Stimulated activated CD4-positive, alpha-beta T cell treated with anti-CD3 and anti-CD28 coated beads, Interleukin-12 subunit alpha, Interleukin-12 subunit beta, amount 100 ng/mL, for 24 hours (primary cell): ENCODE results near the gene RASD2.

Experiments
- DNase-seq, 2 experiments: peaks; one replicate each; pipeline ENCODE4 v3.0.0-alpha.2; 2020; ENCODE audit warnings: low read depth in 2 of 2

RASD2 gene

DNA sequence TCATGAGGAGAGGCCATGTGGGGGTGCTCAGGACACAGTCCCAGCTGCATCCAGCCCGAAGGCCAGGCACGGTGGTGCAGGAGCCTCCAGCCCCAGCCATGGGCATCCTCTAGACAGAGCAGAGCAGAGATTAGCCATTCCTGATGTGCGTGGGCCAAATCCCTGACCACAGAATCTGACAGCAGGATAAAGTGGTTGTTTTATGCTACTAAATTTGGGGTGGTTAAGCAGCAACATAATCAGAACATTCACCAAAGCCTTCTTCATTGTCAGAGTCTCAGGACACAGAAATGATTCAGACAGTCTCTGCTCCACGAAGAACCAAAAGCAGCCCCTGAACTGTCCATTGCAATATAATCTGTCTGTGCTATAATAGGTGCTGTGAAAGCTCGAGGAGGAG is 19.7 kb downstream of the RASD2 start:
- DNase-seq, result no peak

DNA sequence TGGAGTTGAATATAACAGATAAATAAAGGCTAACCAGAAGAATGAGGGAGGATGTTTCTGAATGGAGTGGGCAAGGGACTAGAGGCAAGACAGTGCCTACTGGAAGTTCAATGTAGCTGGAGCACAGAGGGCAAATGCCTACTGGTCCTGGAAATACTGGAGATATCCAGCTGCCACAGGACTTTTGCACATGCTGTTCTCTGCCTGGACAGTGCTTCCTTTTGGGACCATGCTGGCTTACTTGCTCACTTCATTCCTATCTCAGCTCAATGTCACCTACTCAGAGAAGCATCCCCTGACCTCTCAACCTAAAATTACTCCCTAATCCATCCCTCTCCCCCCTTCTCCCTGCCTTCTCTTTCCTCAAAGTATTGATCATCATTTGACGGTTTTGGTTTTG is 20.2 kb downstream of the RASD2 start:
- DNase-seq, result no peak

DNA sequence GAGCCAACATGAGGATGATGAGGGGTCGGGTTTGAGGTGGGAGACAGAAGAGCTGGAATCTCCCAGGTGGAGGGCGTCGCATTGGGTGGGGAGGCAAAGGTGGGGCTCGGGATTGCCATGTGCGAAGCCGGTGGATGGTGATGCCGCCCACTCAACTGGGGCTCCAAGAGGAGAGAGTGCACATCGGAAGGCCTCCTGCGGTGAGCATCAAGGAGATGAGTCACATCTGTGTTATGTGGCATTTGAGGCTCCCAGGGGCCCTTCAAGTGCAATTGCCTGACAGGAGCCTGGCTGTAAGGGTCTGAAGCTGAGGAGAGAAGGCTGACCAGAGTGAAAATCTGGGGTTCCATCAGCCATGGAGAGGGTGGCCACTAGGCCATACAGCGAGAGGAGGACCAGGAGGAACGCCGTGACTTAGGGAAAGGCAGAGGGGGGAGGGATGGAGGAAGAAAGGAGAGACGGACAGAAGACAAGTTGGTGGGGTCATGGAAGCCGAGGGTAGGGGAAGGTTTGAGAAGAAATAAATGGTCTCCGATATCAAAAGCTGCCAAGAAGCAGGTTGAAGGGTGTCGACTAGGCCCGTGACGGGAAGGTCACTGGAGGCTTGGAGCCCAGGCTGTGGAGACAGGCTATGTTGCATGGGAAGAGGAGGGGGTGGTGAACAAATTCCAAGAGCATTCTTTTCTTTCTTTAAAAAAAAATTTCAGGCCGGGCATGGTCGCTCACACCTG is 21.3 kb downstream of the RASD2 start:
- DNase-seq, result no peak

- DNase-seq, result no peak
These were observed 22.6 kb downstream of the RASD2 start for GRCh38 chr22:35563211-35563610.

- DNase-seq, result no peak
These were observed 24.6 kb downstream of the RASD2 start for GRCh38 chr22:35564975-35565867.

DNA sequence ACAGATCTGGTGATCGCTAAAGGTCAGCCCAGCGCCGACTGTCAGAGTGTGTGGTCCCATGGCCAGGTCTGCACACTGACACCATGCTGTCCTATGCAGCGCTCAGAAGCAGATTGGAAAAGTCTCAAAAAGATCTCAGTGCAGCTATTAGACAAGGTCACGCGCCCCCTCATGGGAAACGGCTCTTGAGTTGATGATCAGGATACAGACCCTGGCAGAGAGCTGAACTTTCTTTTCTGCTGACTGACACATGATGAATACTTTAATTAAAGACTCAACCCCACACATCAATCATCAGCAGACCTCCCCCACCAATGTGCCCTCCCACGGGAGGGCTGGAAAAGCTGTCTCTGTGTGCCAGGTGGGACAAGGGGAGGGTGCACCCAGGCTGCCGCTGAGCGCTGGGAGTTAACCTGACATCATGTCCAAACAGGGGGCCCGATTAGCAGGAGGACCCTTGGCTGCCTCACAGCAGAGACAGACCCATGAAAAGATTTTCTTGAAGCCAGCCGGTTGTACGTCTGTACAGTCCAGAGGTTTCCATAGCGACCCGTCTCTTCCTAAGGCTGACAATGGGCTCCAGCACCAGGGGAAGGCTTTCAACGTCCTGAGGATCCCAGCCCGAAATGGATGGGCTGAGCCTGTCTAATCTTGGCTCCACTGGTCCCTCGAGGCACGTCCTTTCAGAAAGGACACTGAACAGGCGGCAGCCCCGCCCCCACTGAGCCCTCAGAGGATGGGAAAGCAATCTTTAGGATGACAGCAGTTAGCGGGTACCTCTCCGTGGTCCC is 26.9 kb downstream of the RASD2 start:
- DNase-seq, result no peak

DNA sequence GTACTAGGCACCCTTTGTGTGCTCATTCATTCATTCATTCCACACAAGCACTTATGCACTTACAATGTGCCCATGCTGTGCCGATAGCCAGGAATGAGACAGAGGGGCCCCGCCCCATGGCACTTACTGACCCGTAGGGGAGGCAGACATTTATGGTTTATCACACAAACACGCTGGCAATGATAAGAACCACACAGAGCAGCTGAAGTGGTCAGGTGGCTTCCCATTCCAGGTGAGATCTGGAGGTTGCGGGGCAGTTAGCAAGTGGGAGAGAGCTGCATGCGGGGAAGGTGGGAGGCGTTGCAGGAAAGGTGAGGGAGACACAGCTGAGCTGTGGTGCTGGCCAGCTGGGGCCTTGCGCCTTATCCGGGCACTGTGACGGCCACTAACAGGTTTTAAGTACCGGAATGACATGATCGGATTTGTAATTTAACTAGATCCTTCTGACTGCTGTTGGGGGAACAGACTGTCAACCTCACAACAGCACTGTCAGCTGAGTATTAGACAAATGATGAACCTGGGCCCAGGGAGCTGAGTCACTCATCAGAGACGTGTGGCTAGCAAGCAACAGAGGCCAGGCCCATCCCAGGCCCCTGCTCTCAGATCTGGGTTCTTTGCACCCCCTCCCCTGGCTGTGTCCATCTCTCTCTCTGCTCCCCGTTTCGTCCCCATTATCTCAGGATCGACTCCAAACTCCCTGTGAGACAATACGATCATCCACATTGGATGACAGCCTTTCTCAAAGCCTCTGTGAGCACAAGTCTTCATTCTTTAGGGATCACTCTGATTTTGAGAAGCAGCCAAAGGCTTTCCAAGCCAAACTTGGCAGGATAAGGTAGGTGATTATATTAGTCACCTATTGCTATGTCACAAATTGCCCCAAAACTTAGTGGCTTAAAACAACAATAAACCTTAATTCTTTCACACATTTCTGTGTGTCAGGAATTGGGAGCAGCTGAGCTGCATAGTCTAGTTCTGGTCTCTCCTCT is 28.4 kb downstream of the RASD2 start:
- no peak for DNase-seq

DNA sequence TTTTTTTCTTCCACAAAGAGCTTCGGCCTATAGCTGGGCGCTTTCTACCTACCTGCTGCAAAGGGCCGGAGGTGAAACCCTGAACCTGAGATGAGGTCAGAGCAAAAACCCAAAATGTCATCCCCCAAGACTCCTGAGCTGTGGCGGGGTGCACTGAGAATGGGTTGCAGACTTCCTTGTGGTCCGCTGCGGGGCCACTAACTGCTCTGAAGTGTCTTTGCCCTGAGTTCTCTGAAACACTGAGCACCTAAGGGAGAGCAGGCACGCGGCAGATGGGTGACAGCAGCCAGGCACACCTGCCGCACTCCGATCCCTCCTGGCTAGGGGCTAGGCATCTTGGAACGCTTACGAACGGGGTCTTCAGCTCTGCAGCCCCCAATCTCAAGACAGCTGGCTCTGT is 29.3 kb downstream of the RASD2 start:
- no peak for DNase-seq

- no peak for DNase-seq
These were observed 30.1 kb downstream of the RASD2 start for GRCh38 chr22:35570686-35571194.

DNA sequence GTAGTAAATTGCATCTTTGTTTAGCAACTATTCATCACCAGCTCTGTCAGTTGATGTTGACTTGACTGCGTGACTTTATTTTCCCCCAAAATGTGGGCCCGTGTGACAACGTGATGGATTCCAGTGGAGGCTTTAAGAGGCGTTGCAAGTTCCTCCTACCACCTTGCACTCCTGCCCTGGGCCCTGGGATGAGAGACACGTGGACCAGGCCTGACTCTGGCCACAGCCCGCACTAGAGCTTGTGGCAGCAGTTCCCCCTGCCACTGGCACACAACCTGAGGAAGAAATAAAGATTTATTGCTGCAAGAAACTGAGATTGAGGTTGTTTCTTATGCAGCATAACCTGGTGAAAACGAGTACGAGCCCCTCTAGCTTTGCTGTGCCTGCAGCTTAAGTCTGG is 31.9 kb downstream of the RASD2 start:
- DNase-seq, result no peak

- no peak for DNase-seq
These were observed 34.6 kb downstream of the RASD2 start for GRCh38 chr22:35575116-35575748.

DNA sequence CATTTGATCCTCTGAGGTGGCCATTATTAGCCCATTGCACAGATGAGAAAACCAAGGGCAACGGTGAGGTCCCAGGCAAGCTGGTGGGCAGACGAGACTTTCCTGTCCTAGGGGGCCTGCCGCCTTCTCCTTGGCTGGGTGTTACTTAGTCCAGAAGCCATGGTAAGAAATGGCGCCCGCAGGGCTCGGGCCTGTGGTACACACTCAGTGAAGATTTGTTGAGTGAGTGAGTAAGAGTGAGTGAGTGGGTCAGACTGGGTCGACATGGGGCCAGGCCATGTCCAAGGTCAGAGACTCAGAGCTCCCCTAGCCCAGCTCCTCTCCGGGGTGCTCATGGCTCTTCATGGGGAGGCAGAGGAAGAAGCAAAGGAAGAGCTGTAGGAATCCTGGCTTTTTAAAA is 36.0 kb downstream of the RASD2 start:
- DNase-seq, result no peak

- DNase-seq, result no peak
These were observed 37.4 kb downstream of the RASD2 start for GRCh38 chr22:35577799-35578659.

DNA sequence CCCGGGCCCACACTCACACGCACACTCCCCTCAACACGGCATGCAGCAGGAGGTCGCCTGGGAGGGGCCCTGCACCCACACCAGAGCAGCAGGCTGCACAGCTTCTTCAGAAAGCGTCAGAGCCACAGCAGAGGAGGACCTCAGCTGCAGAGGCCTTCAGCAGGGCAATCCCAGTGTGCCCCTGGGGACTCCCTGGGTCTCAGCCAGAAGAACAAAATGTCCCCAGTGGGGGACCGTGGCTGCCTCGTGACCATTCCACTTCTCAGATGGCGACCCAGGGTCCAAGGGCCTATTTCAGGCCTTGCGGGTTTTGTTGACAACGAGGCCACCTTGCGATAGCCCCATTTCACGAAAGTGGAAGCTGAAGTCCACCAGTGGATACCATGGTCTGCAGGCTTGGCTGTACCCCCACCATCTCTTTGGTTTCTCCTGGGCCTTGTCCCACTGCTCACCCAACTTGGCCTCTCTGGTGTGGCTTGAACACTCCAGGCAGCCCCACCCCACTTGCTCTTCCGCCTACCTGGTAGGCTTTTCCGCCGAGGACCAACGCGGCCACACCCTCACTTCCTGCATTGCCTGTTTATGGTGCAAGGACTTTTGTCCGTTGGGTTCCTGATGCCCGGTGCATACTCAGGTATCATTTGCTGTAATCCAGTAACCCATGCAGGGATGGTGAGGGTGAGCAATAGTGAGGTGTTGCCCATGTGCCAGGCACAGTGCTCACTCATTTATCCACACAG is 38.4 kb downstream of the RASD2 start:
- DNase-seq, result no peak

- DNase-seq, result no peak
These were observed 39.9 kb downstream of the RASD2 start for GRCh38 chr22:35580351-35581022.

DNA sequence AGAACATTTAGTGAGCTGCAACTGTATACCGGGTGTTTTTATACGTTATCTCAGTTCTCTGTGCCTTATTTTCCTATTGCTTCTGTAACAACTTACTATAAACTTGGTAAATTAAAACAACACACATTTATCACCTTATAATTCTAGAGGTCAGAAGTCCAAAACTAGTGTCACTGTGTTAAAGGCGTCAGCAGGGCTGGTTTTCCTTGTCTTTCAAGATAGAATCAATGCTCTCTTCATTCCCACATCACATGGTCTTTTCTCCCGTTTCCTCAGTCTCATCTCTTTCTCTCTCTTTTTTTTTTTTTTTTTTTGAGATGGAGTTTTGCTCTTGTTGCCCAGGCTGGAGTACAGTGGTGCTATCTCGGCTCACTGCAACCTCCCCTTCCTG is 40.4 kb downstream of the RASD2 start:
- no peak for DNase-seq

DNA sequence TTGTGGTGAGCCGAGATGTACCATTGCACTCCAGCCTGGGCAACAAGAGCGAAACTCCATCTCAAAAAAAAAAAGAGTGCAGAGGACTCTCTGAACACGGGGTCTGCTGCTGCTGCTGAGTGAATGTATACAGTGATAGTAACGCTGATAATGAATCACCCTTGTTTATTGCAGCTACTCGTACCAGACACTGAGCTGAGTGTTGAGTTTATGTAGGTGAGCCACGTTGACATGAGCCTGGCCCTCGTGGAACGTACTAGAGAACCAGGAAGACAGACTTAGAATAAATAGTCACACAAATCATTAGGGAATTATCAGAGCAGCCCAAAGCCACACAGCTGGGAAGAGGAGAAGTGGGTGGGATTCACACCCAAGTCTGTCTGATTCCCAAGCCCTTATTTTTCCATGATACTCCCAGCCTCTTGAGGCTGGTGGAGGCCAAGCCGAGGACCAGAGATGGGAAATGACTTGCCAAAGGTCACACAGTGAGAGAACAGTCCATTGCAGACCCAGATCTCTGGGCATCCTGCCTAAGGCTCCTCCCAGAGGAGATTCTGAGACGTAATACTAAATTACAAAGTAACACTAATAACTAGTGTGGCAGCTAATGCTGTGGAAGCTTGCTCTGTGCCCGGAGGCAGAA is 41.7 kb downstream of the RASD2 start:
- DNase-seq, result no peak
